HPDE6-E6E7 (cell line): ENCODE results near the gene KLK11.

Experiments
- DNase-seq: peaks from one replicate; pipeline ENCODE4 v3.0.0; 2011; ENCODE audit warnings: missing footprints; ENCODE audit errors: extremely low spot score

The KLK11 gene

DNA sequence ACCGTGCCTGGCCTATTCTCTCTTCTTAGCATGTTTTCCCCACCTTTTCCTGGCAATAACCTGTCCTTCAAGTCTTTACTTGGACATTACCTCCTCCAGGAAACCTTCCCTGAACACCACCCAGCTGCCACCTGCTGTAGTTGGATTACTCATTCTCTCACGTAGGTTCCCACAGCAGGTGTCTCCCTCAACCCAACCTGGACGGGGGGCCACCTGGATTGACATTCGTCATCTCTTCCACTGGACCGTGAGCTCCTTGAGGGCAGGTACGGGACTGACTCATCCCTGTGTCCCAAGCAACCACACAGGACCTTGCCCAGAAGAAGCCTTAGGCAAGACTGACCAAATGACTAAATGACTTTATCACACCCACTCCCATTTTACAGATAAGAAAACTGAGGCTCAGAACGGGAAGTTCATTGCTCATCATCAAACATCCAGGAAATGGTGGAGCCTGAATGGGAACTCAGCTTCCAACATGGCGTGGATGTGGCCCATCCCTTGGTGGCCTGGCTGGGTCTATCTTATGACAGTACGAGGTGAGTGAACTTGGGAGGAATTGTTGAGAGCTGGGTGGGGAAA, 53.5 kb downstream of the KLK11 start:
- no peak for DNase-seq
